MM.1S (cell line): Measurements from ENCODE around the gene PARP3.

ENCODE experiments used
- EZH2 ChIP-seq: fragments of 300-600 bp; sonication (generic); optimal IDR thresholded peaks from 2 replicates; pipeline ENCODE3; 2017; ENCODE audit warnings: low read depth, mild to moderate bottlenecking, antibody characterized with exemption, low read length, mixed read lengths
- EZH2phosphoT487 ChIP-seq: fragments of 300-600 bp; sonication (generic); IDR thresholded peaks from 2 replicates; pipeline ENCODE4 v1.6.1; 2018; ENCODE audit warnings: antibody characterized with exemption, low read length
- TF ChIP-seq, protein P1 (sequence below): fragments of 300-600 bp; sonication (generic); IDR thresholded peaks from 2 replicates; pipeline ENCODE4 v1.5.1; 2016; ENCODE audit warnings: antibody characterized with exemption, low read length, mixed read lengths

DNA sequence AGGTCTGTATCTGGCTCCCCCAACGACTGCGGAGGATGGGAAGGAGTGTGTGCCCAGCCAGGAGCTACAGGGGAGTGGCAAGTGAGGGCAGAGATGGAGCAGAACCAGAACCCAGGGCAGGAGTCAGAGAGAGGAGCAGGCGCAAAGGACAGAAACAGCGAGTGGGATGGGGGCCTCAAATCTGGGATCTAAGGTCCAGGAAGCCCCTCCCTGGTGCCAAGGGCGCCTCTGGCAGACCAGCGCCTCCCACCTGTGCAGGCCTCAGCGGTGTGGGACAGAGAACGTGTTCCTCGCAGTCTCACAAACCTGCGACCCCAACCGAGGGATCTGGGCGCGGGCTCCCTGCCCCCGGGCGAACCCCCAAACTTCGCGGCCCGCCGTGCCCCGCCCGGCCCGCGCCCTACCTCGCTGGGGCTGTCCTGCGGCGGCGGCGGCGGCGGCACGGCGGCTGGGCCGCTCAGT lies 24.8 kb downstream of the PARP3 start:
- no peak for TF ChIP-seq EZH2
- TF ChIP-seq, protein P1, sequence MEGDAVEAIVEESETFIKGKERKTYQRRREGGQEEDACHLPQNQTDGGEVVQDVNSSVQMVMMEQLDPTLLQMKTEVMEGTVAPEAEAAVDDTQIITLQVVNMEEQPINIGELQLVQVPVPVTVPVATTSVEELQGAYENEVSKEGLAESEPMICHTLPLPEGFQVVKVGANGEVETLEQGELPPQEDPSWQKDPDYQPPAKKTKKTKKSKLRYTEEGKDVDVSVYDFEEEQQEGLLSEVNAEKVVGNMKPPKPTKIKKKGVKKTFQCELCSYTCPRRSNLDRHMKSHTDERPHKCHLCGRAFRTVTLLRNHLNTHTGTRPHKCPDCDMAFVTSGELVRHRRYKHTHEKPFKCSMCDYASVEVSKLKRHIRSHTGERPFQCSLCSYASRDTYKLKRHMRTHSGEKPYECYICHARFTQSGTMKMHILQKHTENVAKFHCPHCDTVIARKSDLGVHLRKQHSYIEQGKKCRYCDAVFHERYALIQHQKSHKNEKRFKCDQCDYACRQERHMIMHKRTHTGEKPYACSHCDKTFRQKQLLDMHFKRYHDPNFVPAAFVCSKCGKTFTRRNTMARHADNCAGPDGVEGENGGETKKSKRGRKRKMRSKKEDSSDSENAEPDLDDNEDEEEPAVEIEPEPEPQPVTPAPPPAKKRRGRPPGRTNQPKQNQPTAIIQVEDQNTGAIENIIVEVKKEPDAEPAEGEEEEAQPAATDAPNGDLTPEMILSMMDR, result no peak
- TF ChIP-seq EZH2phosphoT487, result no peak
